Left lung (tissue), 10 donors: ENCODE data around the gene ID1. TPM values are rescaled to one million over a fixed set of nuclear protein-coding genes. Genes with fewer than 3 reads are reported as not detected.
"Not testable (repeated sequence)": the region's sequence is repeated elsewhere in the genome, so short reads cannot be mapped to it uniquely, and the experiment has no call there.

ENCODE experiments used
- ATAC-seq: fragments of 200-7000 bp; cut with Tn5 transposase; one replicate; pipeline ENCODE4 v1.9.1; 2020; ENCODE audit warnings: moderate library complexity
- DNase-seq, 4 donors: peaks; one replicate each; pipeline ENCODE4 v3.0.0-alpha.2; 2013 to 2020
- H3K27ac ChIP-seq, 2 donors: fragments of 200-600 bp; sonication (generic) in 1 of 2; one replicate each; pipeline versions ENCODE4 v1.5.0 to v1.8.0; 2020 to 2021
- H3K27me3 ChIP-seq, 2 donors: fragments of 200-600 bp; sonication (generic) in 1 of 2; one replicate each; pipeline versions ENCODE4 v1.5.0 to v1.8.0; 2020 to 2021
- H3K36me3 ChIP-seq, 2 donors: fragments of 200-600 bp; sonication (generic) in 1 of 2; one replicate each; pipeline versions ENCODE4 v1.5.0 to v1.8.0; 2020 to 2021
- H3K4me1 ChIP-seq, 2 donors: fragments of 200-600 bp; one replicate each; pipeline ENCODE4 v1.8.0; 2021
- H3K4me3 ChIP-seq, 2 donors: fragments of 200-600 bp; sonication (generic) in 1 of 2; one replicate each; pipeline versions ENCODE4 v1.5.0 to v1.8.0; 2020 to 2021; ENCODE audit warnings: mild to moderate bottlenecking in 1 of 2
- H3K9me3 ChIP-seq, 2 donors: fragments of 200-600 bp; sonication (generic) in 1 of 2; one replicate each; pipeline versions ENCODE4 v1.5.0 to v1.8.0; 2020 to 2021
- CTCF ChIP-seq, 2 donors: fragments of 200-600 bp; sonication (generic) in 1 of 2; IDR thresholded peaks; one replicate each; pipeline versions ENCODE4 v1.5.0 to v1.8.0; 2021; ENCODE audit warnings: antibody characterized with exemption in 2 of 2
- intact Hi-C, 2 donors: fragments of 100-400 bp; cut with DNase I; formaldehyde crosslinking; loops; one replicate each; pipeline versions ENCODE4 v1.11.2 to v1.14.2; 2022
- polyA plus RNA-seq, 6 donors: library from polyadenylated mRNA; unstranded; fragments of 120-200 nt; gene quantifications; one replicate each; pipeline ENCODE4 v1.2.1, GENCODE V29; 2013; ENCODE audit not compliant: insufficient read length in 6 of 6
- total RNA-seq, 2 donors: library from RNA; stranded (reverse); fragmentation: NEBNext Ultra II Directional; extraction: Animal tissue kit (Norgen Biotek cat#: 25700); gene quantifications; one replicate each; pipeline ENCODE4 v1.2.1, GENCODE V29; 2021
- donor health status: DM: no; HTN: yes; CAD: no.
- donor health status: DM: no; HTN: no; CAD: no.

ID1 gene
- total and polyA plus RNA-seq, 8 donors = 65.4 to 297 (median 135) TPM

GRCh38 chr20:31578448-31579138 is 26.5 kb upstream of the ID1 start:
- no peaks in the 10 kb centered on the region for H3K9me3 ChIP-seq
- TF ChIP-seq CTCF (IDR thresholded peaks at IDR 0.05) = no peak
- intact Hi-C loops = no loop called here
- no peaks in the 10 kb centered on the region for H3K27me3 ChIP-seq
- H3K36me3 ChIP-seq = no peaks in the 10 kb centered on the region
- DNase-seq (no peak), ATAC-seq (no peak)
- H3K27ac ChIP-seq = no peak overlapping the region
- H3K4me1 ChIP-seq = peaks cover 5 to 8% of the 10 kb centered on the region in 2 donors
- H3K4me3 ChIP-seq = no peak overlapping the region

GRCh38 chr20:31579245-31579644 is 25.8 kb upstream of the ID1 start:
- no peak overlapping the region for H3K4me3 ChIP-seq
- DNase-seq = no peak
- ATAC-seq = no peak
- H3K27me3 ChIP-seq = no peaks in the 10 kb centered on the region
- peaks cover 0 to 1% of the 10 kb centered on the region in 2 donors for H3K4me1 ChIP-seq
- intact Hi-C loops = no loop called here
- H3K9me3 ChIP-seq = no peaks in the 10 kb centered on the region
- no peaks in the 10 kb centered on the region for H3K36me3 ChIP-seq
- H3K27ac ChIP-seq = no peak overlapping the region
- no peak for TF ChIP-seq CTCF (IDR thresholded peaks at IDR 0.05)

GRCh38 chr20:31579941-31580651 is 25.0 kb upstream of the ID1 start:
- H3K36me3 ChIP-seq, H3K4me1 ChIP-seq, DNase-seq, H3K9me3 ChIP-seq, ATAC-seq, intact Hi-C loops, H3K27me3 ChIP-seq, H3K4me3 ChIP-seq, H3K27ac ChIP-seq: not testable (repeated sequence)

- no peaks in the 10 kb centered on the region for H3K4me1 ChIP-seq
- no peak for DNase-seq
- no peaks in the 10 kb centered on the region for H3K9me3 ChIP-seq
- no peaks in the 10 kb centered on the region for H3K36me3 ChIP-seq
- no peak overlapping the region for H3K4me3 ChIP-seq
- peak; percentile 49 for ATAC-seq
- TF ChIP-seq CTCF (IDR thresholded peaks at IDR 0.05) = no peak
- intact Hi-C loops = no loop called here
- no peak overlapping the region for H3K27ac ChIP-seq
- no peaks in the 10 kb centered on the region for H3K27me3 ChIP-seq
Measured at GRCh38 chr20:31580706-31581105, 24.4 kb upstream of the ID1 start.

GRCh38 chr20:31581391-31581790 is 23.7 kb upstream of the ID1 start:
- no peaks in the 10 kb centered on the region for H3K4me1 ChIP-seq
- intact Hi-C loops = no loop called here
- DNase-seq (no peak), ATAC-seq (no peak)
- H3K27me3 ChIP-seq = no peaks in the 10 kb centered on the region
- no peaks in the 10 kb centered on the region for H3K9me3 ChIP-seq
- H3K27ac ChIP-seq = no peak overlapping the region
- TF ChIP-seq CTCF (IDR thresholded peaks at IDR 0.05) = no peak
- no peaks in the 10 kb centered on the region for H3K36me3 ChIP-seq
- no peak overlapping the region for H3K4me3 ChIP-seq
